Brain microvascular endothelial cell (primary cell): ENCODE measurements around the gene CAMK4.

ENCODE experiments used
- DNase-seq: peaks from one replicate; pipeline ENCODE4 v3.0.0-alpha.2; 2020
- H3K27ac ChIP-seq: fragments of 250-450 bp; sonication (Bioruptor Pico); 2 replicates; pipeline ENCODE4 v1.5.1; 2020; ENCODE audit warnings: mild to moderate bottlenecking, moderate library complexity
- H3K27me3 ChIP-seq: fragments of 250-450 bp; sonication (Bioruptor Pico); replicated peaks from 2 replicates; pipeline ENCODE4 v1.5.1; 2020; ENCODE audit warnings: mild to moderate bottlenecking
- H3K36me3 ChIP-seq: fragments of 250-450 bp; sonication (Bioruptor Pico); replicated peaks from 2 replicates; pipeline ENCODE4 v1.5.1; 2020; ENCODE audit warnings: mild to moderate bottlenecking
- H3K4me3 ChIP-seq: 2 replicates; pipeline ENCODE4 v1.5.1; 2011; ENCODE audit warnings: low read depth, mild to moderate bottlenecking, control low read depth, low read length, moderate library complexity
- in situ Hi-C: cut with HindIII; loops from 2 replicates; pipeline ENCODE4 v1.10.0; 2017; ENCODE audit warnings: low sequenced_read_pairs, low pct_ligation_motif_present
- TF ChIP-seq, protein P1 (sequence below): IDR thresholded peaks from 2 replicates; pipeline ENCODE4 v1.5.1; 2011; ENCODE audit warnings: low read depth, mild to moderate bottlenecking, moderate library complexity, low read length, control low read depth, inconsistent platforms; ENCODE audit errors: missing control alignments

The CAMK4 gene

DNA sequence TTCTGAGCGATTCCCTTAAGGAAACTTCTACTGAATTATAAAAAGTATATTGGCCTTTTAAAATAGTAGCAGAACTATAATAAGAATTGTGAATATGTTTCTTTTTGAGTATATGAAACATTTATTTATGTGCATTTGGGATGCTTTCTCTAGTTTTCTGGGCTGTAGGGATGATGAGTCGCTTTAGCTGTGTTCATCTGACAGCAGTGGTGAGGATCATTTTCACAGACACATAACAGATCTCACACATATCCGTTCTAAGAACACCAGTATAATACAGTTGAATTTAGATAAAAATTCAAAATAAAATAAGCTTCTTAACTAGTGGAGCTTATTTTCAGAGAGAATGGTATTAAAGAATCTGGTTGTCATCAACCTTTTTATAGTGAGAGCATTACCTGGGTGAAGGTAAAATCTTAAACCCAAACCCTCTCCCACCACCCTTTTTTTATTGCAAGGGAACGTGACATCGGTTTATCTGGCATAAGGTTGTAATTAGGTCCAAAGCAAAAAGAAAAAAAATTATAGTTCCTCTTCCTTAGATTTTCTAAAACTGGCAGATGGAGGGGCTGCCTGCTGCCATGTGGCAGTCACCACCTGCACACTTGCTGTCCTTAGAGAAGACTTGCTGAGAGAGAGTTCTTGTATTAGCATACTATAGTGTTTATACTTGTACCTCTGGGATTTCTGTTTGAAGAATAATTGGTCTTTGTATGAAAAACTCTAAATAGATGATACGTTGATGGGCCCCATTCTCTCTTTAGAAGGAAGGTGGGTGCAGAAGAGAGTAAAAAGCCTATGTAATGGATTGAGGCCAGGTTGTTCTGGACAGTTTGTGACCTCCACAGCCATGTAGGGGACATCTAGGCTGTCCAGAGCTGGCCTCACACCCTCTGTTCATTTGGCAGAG lies 86.8 kb downstream of the CAMK4 start:
- H3K4me3 ChIP-seq = no peak overlapping the region
- H3K27ac ChIP-seq = no peak overlapping the region
- DNase-seq = no peak
- in situ Hi-C loops = no loop called here
- no peaks in the 10 kb centered on the region for H3K36me3 ChIP-seq
- TF ChIP-seq, protein P1, sequence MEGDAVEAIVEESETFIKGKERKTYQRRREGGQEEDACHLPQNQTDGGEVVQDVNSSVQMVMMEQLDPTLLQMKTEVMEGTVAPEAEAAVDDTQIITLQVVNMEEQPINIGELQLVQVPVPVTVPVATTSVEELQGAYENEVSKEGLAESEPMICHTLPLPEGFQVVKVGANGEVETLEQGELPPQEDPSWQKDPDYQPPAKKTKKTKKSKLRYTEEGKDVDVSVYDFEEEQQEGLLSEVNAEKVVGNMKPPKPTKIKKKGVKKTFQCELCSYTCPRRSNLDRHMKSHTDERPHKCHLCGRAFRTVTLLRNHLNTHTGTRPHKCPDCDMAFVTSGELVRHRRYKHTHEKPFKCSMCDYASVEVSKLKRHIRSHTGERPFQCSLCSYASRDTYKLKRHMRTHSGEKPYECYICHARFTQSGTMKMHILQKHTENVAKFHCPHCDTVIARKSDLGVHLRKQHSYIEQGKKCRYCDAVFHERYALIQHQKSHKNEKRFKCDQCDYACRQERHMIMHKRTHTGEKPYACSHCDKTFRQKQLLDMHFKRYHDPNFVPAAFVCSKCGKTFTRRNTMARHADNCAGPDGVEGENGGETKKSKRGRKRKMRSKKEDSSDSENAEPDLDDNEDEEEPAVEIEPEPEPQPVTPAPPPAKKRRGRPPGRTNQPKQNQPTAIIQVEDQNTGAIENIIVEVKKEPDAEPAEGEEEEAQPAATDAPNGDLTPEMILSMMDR = no peak
- H3K27me3 ChIP-seq = no peaks in the 10 kb centered on the region

GRCh38 chr5:111311666-111312065 lies 87.5 kb downstream of the CAMK4 start:
- in situ Hi-C loops = no loop called here
- no peak for DNase-seq
- TF ChIP-seq, protein P1 = no peak
- Histone ChIP-seq H3K36me3 (no peaks in the 10 kb centered on the region), H3K4me3 (no peak overlapping the region), H3K27ac (no peak overlapping the region), H3K27me3 (no peaks in the 10 kb centered on the region)

DNA sequence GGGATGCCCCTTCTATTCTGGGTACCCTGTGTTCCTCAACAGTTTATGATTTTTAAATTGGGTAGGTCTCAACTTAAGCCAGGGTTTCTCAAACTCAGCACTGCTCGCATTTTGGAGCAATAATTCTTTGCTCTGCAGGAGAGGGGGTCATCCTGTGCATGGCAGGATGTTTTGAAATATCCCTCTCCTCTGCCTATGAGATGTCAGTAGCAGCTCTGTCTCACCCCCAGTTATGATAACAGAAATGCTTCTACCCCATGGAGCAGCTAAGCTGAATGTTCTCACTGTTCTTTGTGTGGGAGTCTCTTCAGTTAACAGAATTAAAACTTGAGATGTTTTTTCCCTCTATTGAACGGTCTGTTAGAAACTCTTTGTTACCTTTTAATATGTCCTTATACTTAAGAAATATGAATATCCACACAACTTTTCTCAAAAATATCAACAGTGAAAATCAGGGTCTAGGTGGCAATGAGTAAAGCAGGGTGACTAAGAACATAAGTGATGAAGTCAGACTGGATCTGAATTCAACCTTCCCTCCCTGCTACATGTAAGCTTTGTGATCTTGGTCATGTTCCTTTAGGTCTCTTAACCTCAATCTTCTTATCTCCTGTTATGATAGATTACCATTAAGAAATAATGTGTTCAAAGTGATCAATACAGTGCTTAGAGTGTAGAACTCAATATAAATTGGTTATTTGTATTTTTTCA lies 89.0 kb downstream of the CAMK4 start:
- no peaks in the 10 kb centered on the region for H3K36me3 ChIP-seq
- no peak overlapping the region for H3K4me3 ChIP-seq
- DNase-seq = no peak
- H3K27ac ChIP-seq = no peak overlapping the region
- in situ Hi-C loops = no loop called here
- TF ChIP-seq, protein P1 = no peak
- H3K27me3 ChIP-seq = no peaks in the 10 kb centered on the region

DNA sequence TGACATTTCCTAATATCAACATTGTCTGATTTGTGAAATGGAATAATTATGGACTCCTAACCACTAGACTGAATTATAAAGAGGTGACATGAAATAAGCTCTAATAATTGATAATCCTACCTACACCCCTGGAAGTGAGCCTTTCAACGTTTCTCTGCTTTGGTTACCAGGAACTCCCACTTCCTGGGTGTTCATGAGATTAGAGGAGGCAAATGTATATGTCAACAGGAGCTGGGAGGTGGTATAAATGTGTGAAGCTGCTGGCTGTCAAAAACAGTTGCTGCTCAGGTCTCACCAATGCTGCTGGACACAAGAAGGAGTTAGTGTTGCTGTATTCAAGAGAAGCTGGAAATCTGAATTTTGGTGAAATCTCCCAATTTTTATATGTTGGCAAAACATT lies 96.8 kb downstream of the CAMK4 start:
- Histone ChIP-seq H3K27me3 (no peaks in the 10 kb centered on the region), H3K36me3 (no peaks in the 10 kb centered on the region), H3K4me3 (no peak overlapping the region), H3K27ac (no peak overlapping the region)
- in situ Hi-C loops = no loop called here
- TF ChIP-seq, protein P1 = no peak
- no peak for DNase-seq

DNA sequence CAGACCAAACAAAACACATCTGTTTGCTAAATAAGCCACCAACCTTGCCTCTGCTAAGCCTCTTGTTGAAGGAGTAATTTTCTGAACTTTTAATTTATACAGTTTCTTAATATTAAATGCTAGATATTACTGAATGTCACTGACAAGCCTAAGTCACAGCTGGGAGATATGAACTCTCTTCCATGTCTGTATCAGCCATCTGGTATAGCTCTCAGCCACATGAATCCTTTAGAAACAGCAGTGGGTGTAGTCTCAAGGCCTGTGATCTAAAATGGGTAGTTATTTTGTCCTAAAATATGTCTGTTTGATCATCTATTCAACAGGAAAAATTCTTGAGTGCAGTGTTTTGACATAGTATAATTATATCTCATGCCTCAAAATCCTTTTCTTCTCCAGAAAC lies 97.2 kb downstream of the CAMK4 start:
- in situ Hi-C loops = no loop called here
- TF ChIP-seq, protein P1 = no peak
- Histone ChIP-seq H3K27me3 (no peaks in the 10 kb centered on the region), H3K27ac (no peak overlapping the region), H3K4me3 (no peak overlapping the region), H3K36me3 (no peaks in the 10 kb centered on the region)
- no peak for DNase-seq
